SU-DHL-6 (cell line): ENCODE results near the gene MED27.

Experiments
- H2AFZ ChIP-seq: fragments of 200-600 bp; sonication (generic); 2 replicates; pipeline ENCODE4 v1.6.1; 2014; ENCODE audit warnings: low read depth, mild to moderate bottlenecking, moderate library complexity, mixed read lengths, antibody characterized with exemption, low read length; ENCODE audit not compliant: severe bottlenecking
- H3F3A ChIP-seq: fragments of 200-600 bp; shearing (Covaris generic); 2 replicates; pipeline ENCODE4 v1.6.0; 2016; ENCODE audit warnings: antibody characterized with exemption, mild to moderate bottlenecking; ENCODE audit not compliant: insufficient read depth
- H3K27ac ChIP-seq: fragments of 200-600 bp; sonication (generic); 2 replicates; pipeline ENCODE4 v1.5.1; 2016; ENCODE audit warnings: low read depth, mild to moderate bottlenecking, low read length, moderate library complexity, mixed read lengths
- H3K27me3 ChIP-seq: fragments of 200-600 bp; sonication (generic), shearing (Covaris generic); 2 replicates; pipeline ENCODE4 v1.6.0; 2014; ENCODE audit warnings: mild to moderate bottlenecking, low read length
- H3K36me3 ChIP-seq: fragments of 200-600 bp; sonication (generic); 2 replicates; pipeline ENCODE4 v1.6.1; 2014; ENCODE audit warnings: mild to moderate bottlenecking, low read length, mixed read lengths
- H3K4me2 ChIP-seq: fragments of 300-600, 200-600 bp; shearing (Covaris generic), sonication (generic); 2 replicates; pipeline ENCODE4 v1.6.0; 2014; ENCODE audit warnings: low read length, low read depth, mild to moderate bottlenecking; ENCODE audit not compliant: poor library complexity, severe bottlenecking
- H3K4me3 ChIP-seq: fragments of 200-600 bp; sonication (generic); 2 replicates; pipeline ENCODE4 v1.5.1; 2014; ENCODE audit warnings: antibody characterized with exemption, low read length, mild to moderate bottlenecking, mixed read lengths; ENCODE audit not compliant: insufficient read depth, poor library complexity, severe bottlenecking
- H3K79me2 ChIP-seq: fragments of 200-600 bp; sonication (generic); 2 replicates; pipeline ENCODE4 v1.6.1; 2014; ENCODE audit warnings: mild to moderate bottlenecking, low read length, moderate library complexity; ENCODE audit not compliant: insufficient read depth
- H3K9ac ChIP-seq: fragments of 200-600 bp; sonication (generic); 2 replicates; pipeline ENCODE4 v1.7.0; 2014; ENCODE audit warnings: mild to moderate bottlenecking, low read length
- H3K9me2 ChIP-seq: fragments of 200-600 bp; sonication (generic); replicated peaks from 2 replicates; pipeline ENCODE4 v1.6.1; 2014; ENCODE audit warnings: low read length; ENCODE audit not compliant: insufficient read depth
- H3K9me3 ChIP-seq: fragments of 200-600 bp; sonication (generic); 2 replicates; pipeline ENCODE4 v1.6.1; 2014; ENCODE audit warnings: low read length, mixed read lengths; ENCODE audit not compliant: insufficient read depth
- H4K20me1 ChIP-seq: fragments of 200-600 bp; sonication (generic); 2 replicates; pipeline ENCODE4 v1.6.1; 2014; ENCODE audit warnings: low read depth, mild to moderate bottlenecking, antibody characterized with exemption, low read length, moderate library complexity, mixed read lengths
- CTCF ChIP-seq: fragments of 200-600 bp; sonication (generic); IDR thresholded peaks from one replicate; pipeline ENCODE4 v1.5.1; 2017; ENCODE audit warnings: antibody characterized with exemption, mild to moderate bottlenecking, low read length, moderate library complexity; ENCODE audit not compliant: insufficient read depth, poor library complexity, severe bottlenecking
- EZH2phosphoT487 ChIP-seq: fragments of 200-600 bp; sonication (generic), shearing (Covaris generic); conservative IDR thresholded peaks from 2 replicates; pipeline ENCODE4 v1.6.1; 2018; ENCODE audit warnings: mild to moderate bottlenecking, antibody characterized with exemption, low read length, moderate library complexity, mixed read lengths

Gene MED27

GRCh38 chr9:131865446-131866195, 214.0 kb downstream of the MED27 start:
- Histone ChIP-seq H3K9ac (no peak overlapping the region), H3K4me2 (no peak overlapping the region), H3K4me3 (no peak overlapping the region), H3K27ac (no peak overlapping the region), H4K20me1 (no peaks in the 10 kb centered on the region), H2AFZ (no peak overlapping the region), H3K36me3 (no peaks in the 10 kb centered on the region), H3F3A (no peaks in the 10 kb centered on the region), H3K9me3 (no peaks in the 10 kb centered on the region), H3K9me2 (no peaks in the 10 kb centered on the region), H3K79me2 (no peaks in the 10 kb centered on the region), H3K27me3 (no peaks in the 10 kb centered on the region)
- TF ChIP-seq EZH2phosphoT487 = no peak
- no peak for TF ChIP-seq CTCF

- no peak overlapping the region for H2AFZ ChIP-seq
- no peak overlapping the region for H3K27ac ChIP-seq
- H3K9me2 ChIP-seq = no peaks in the 10 kb centered on the region
- H3K4me2 ChIP-seq = no peak overlapping the region
- TF ChIP-seq CTCF = no peak
- no peak for TF ChIP-seq EZH2phosphoT487
- no peaks in the 10 kb centered on the region for H3K79me2 ChIP-seq
- H3K36me3 ChIP-seq = no peaks in the 10 kb centered on the region
- no peaks in the 10 kb centered on the region for H3F3A ChIP-seq
- H3K27me3 ChIP-seq = no peaks in the 10 kb centered on the region
- H3K9me3 ChIP-seq = no peaks in the 10 kb centered on the region
- H3K4me3 ChIP-seq = no peak overlapping the region
- no peak overlapping the region for H3K9ac ChIP-seq
- no peaks in the 10 kb centered on the region for H4K20me1 ChIP-seq
Measured at GRCh38 chr9:131864531-131864930, 215.1 kb downstream of the MED27 start.

GRCh38 chr9:131863306-131863896, 216.3 kb downstream of the MED27 start:
- H4K20me1 ChIP-seq = no peaks in the 10 kb centered on the region
- H3K9me3 ChIP-seq = no peaks in the 10 kb centered on the region
- no peak overlapping the region for H3K27ac ChIP-seq
- TF ChIP-seq CTCF (no peak), EZH2phosphoT487 (no peak)
- no peaks in the 10 kb centered on the region for H3F3A ChIP-seq
- H3K79me2 ChIP-seq = no peaks in the 10 kb centered on the region
- no peaks in the 10 kb centered on the region for H3K36me3 ChIP-seq
- no peak overlapping the region for H3K4me3 ChIP-seq
- no peaks in the 10 kb centered on the region for H3K27me3 ChIP-seq
- H3K9me2 ChIP-seq = no peaks in the 10 kb centered on the region
- H3K9ac ChIP-seq = no peak overlapping the region
- H2AFZ ChIP-seq = no peak overlapping the region
- H3K4me2 ChIP-seq = no peak overlapping the region
